ENCODE results near the gene MYRF. TPM values are rescaled to one million over a fixed set of nuclear protein-coding genes. Genes with fewer than 3 reads are reported as not detected.

Gene MYRF
- total and polyA plus RNA-seq, 2 donors (not counting 3 experiments of a cell fraction or from before 2014, with no cell fraction given), result 0.82 to 0.98 TPM

- Histone ChIP-seq H3K4me2 (ENCODE audit: insufficient read depth, low read length) (no peak overlapping the region), H3K9me3 (replicated peaks; ENCODE audit: control insufficient read depth, insufficient read depth, low read length) (no peaks in the 10 kb centered on the region), H3K27me3 (ENCODE audit: control insufficient read depth in 2 of 2, insufficient read depth in 2 of 2, low read length in 2 of 2) (no peaks in the 10 kb centered on the region), H3K4me1 (ENCODE audit: control insufficient read depth, extremely low read depth, insufficient read depth, low read length) (no peaks in the 10 kb centered on the region), H3K79me2 (ENCODE audit: control insufficient read depth, insufficient read depth, low read length) (no peaks in the 10 kb centered on the region), H3K36me3 (ENCODE audit: control insufficient read depth in 2 of 2, extremely low read depth in 1 of 2, insufficient read depth in 2 of 2, low read length in 2 of 2) (no peaks in the 10 kb centered on the region), H3K27ac (ENCODE audit: insufficient read depth, low read depth, low read length) (no peak overlapping the region), H2AFZ (ENCODE audit: low read depth, low read length) (no peak overlapping the region), H3K4me3 (replicated peaks in 1 of 3; ENCODE audit: insufficient read depth in 1 of 3, low read depth in 1 of 3, low read length in 3 of 3) (no peak overlapping the region), H3K9ac (replicated peaks; ENCODE audit: extremely low read depth, insufficient read depth, low read length) (no peak overlapping the region), H3K9me1 (replicated peaks; ENCODE audit: control insufficient read depth, extremely low read depth, insufficient read depth, low read length) (no peaks in the 10 kb centered on the region), H4K20me1 (replicated peaks; ENCODE audit: control insufficient read depth, extremely low read depth, insufficient read depth, low read length) (no peaks in the 10 kb centered on the region)
- no peak for TF ChIP-seq JUN (IDR thresholded peaks at IDR 0.05; ENCODE audit: borderline replicate concordance, insufficient read depth, insufficient read length, low read depth)
- no peak for TF ChIP-seq FOS (IDR thresholded peaks at IDR 0.05; ENCODE audit: borderline replicate concordance, insufficient read depth, low read length)
- TF ChIP-seq POLR2AphosphoS5 (IDR thresholded peaks at IDR 0.05; ENCODE audit: insufficient read depth, low read depth, low read length), result no peak
- no peak for TF ChIP-seq EZH2 (IDR thresholded peaks at IDR 0.05; ENCODE audit: borderline replicate concordance, low read depth, low read length, severe bottlenecking)
- TF ChIP-seq MYC (IDR thresholded peaks at IDR 0.05; ENCODE audit: low read depth, low read length), result no peak
- TF ChIP-seq CTCF (IDR thresholded peaks at IDR 0.05; ENCODE audit: extremely low read depth in 1 of 2, insufficient read depth in 1 of 2, low read depth in 1 of 2, low read length in 2 of 2), result no peak
- TF ChIP-seq GATA2 (IDR thresholded peaks at IDR 0.05; ENCODE audit: insufficient read depth, insufficient read length, low read depth, low read length), result no peak
- no peak for TF ChIP-seq MAX (IDR thresholded peaks at IDR 0.05; ENCODE audit: insufficient read depth, insufficient read length)
- no peak for DNase-seq (ENCODE audit: low read depth, low spot score)
- FAIRE-seq, result no peak
- intact Hi-C loops (cut with micrococcal nuclease) (no loop called here), dilution Hi-C loops (cut with MboI; ENCODE audit: extremely low pct_ligation_motif_present, low sequenced_read_pairs) (no loop called here)
- ChIA-PET POLR2A (no interaction called here), CTCF (interaction anchor here (2.8 kb wide), 1 partner anchor 10 kb away, joined by 12 read pairs; no protein-coding TSS in a partner anchor)
- no TSS peak for BruUV-seq (replicated peaks)
These were observed 13.7 kb upstream of the MYRF start for GRCh38 chr11:61738776-61739175.
